Vagina (tissue), 2 donors: ENCODE data around the gene ARHGAP19. TPM values are rescaled to one million over a fixed set of nuclear protein-coding genes. Genes with fewer than 3 reads are reported as not detected.

ENCODE experiments used
- DNase-seq, 2 donors: peaks; one replicate each; pipeline ENCODE4 v3.0.0-alpha.2; 2017; ENCODE audit errors: extremely low spot score in 2 of 2
- H3K27ac ChIP-seq: fragments of 200-600 bp; sonication (generic); one replicate; pipeline ENCODE4 v1.5.1; 2019
- H3K27me3 ChIP-seq: fragments of 200-600 bp; sonication (generic); one replicate; pipeline ENCODE4 v1.5.1; 2019
- H3K36me3 ChIP-seq, 2 donors: fragments of 200-600 bp; sonication (generic); one replicate each; pipeline ENCODE4 v1.5.1; 2017 to 2019
- H3K4me1 ChIP-seq: fragments of 200-600 bp; sonication (generic); one replicate; pipeline ENCODE4 v1.5.1; 2019
- H3K4me3 ChIP-seq, 2 donors: fragments of 200-600 bp; sonication (generic); 1 replicate in 1 of 2; 2 replicates in 1 of 2; pipeline ENCODE4 v1.5.1; 2016 to 2019
- H3K9me3 ChIP-seq: fragments of 200-600 bp; sonication (generic); one replicate; pipeline ENCODE4 v1.5.1; 2019
- CTCF ChIP-seq, 3 experiments: fragments of 450-650 bp in 2 of 3; fragments of 200-600 bp in 1 of 3; sonication (generic) in 1 of 3; IDR thresholded peaks; one replicate each; pipeline ENCODE4 v1.5.1; 2017 to 2019; ENCODE audit warnings: antibody characterized with exemption in 3 of 3, mild to moderate bottlenecking in 2 of 3, moderate library complexity in 2 of 3
- POLR2A ChIP-seq, 2 donors: fragments of 450-650 bp; IDR thresholded peaks; one replicate each; pipeline ENCODE4 v1.6.1; 2017; ENCODE audit warnings: antibody characterized with exemption in 2 of 2, mild to moderate bottlenecking in 2 of 2, moderate library complexity in 2 of 2
- POLR2AphosphoS5 ChIP-seq, 2 donors: sonication (generic); formaldehyde crosslinking; IDR thresholded peaks; one replicate each; pipeline ENCODE4 v1.9.0; 2017; ENCODE audit warnings: antibody characterized with exemption in 2 of 2, mild to moderate bottlenecking in 2 of 2, low read depth in 1 of 2; ENCODE audit not compliant: insufficient read depth in 1 of 2
- intact Hi-C: fragments of 100-400 bp; cut with DNase I; formaldehyde crosslinking; loops from one replicate; pipeline ENCODE4 v1.15.1; 2023
- total RNA-seq: library from RNA; depleted of rRNA; stranded (reverse); fragments of >200 nt; gene quantifications from one replicate; pipeline ENCODE4 v1.2.3, GENCODE V29; 2016

The ARHGAP19 gene
- total RNA-seq, 1 donor from 2014 or later = 3.9 TPM

- DNase-seq = no peak
- Histone ChIP-seq H3K27me3 (no peaks in the 10 kb centered on the region), H3K27ac (peak overlapping the region; percentile 97), H3K9me3 (no peaks in the 10 kb centered on the region), H3K4me3 (peak overlapping the region; percentile 63 to 93), H3K36me3 (no peaks in the 10 kb centered on the region), H3K4me1 (peaks cover 31% of the 10 kb centered on the region)
- TF ChIP-seq CTCF (IDR thresholded peaks at IDR 0.05) = no peak
- TF ChIP-seq POLR2A (IDR thresholded peaks at IDR 0.05) = no peak
- TF ChIP-seq POLR2AphosphoS5 (IDR thresholded peaks at IDR 0.05; ENCODE audit: insufficient read depth in 1 of 2, low read depth in 1 of 2) = no peak
- intact Hi-C loops = no loop called here
Measured at GRCh38 chr10:97321032-97321803, 28.8 kb upstream of the ARHGAP19 start.

DNA sequence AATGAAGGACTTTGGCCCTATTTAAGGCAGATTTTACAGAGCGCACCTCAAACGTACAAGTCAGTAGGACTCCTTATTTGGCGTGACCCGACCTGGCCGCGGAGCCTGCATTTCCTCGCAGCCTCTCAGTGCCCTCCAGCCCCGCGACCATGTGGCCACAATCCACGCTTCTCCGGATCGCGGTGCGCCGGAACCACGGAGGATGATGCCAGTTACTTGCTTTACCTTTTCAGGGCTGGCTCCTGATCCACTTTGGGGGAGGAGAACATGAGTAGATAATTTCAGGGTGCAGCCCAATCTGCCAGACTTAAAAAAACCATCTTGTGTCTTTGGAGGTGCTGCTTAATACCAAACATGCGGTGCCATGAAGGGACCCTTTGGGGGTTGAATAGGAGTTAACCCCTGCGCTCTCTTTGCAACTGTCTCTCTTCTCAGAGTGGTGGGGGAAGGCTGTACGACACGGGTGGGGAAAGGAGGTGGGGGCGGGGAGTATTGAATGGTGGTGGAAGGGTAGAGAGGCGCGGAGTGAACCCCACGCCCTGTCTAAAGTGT, 28.1 kb upstream of the ARHGAP19 start:
- H3K36me3 ChIP-seq = no peaks in the 10 kb centered on the region
- TF ChIP-seq POLR2A (IDR thresholded peaks at IDR 0.05) (no peak), POLR2AphosphoS5 (IDR thresholded peaks at IDR 0.05; ENCODE audit: insufficient read depth in 1 of 2, low read depth in 1 of 2) (no peak), CTCF (IDR thresholded peaks at IDR 0.05) (no peak)
- peak overlapping the region; percentile 63 to 93 for H3K4me3 ChIP-seq
- no peaks in the 10 kb centered on the region for H3K9me3 ChIP-seq
- DNase-seq = no peak
- peak overlapping the region; percentile 97 for H3K27ac ChIP-seq
- peaks cover 31% of the 10 kb centered on the region for H3K4me1 ChIP-seq
- no peaks in the 10 kb centered on the region for H3K27me3 ChIP-seq
- intact Hi-C loops = no loop called here

DNA sequence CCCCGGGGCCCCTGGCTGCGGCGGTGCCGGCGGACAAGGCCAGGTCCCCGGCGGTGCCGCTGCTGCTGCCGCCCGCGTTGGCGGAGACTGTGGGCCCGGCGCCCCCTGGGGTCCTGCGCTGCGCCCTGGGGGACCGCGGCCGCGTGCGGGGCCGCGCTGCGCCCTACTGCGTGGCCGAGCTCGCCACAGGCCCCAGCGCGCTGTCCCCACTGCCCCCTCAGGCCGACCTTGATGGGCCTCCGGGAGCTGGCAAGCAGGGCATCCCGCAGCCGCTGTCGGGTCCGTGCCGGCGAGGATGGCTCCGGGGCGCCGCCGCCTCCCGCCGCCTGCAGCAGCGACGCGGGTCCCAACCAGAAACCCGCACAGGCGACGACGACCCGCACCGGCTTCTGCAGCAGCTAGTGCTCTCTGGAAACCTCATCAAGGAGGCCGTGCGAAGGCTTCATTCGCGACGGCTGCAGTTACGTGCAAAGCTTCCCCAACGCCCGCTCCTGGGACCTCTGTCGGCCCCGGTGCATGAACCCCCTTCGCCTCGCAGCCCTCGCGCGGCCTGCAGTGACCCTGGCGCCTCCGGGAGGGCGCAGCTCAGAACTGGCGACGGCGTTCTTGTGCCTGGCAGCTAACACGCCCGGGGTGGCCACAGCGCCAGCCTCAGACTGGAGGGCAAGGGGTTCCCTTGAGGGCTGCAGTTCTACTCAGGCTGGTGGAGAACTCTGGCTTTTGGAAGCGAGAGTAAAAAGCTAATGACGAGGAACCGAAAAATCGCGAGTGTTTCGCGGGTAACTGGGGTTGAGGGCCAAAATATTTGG, 27.4 kb upstream of the ARHGAP19 start:
- TF ChIP-seq POLR2AphosphoS5 (IDR thresholded peaks at IDR 0.05; ENCODE audit: insufficient read depth in 1 of 2, low read depth in 1 of 2) (peak in 1 of 2 donors; percentile 38), POLR2A (IDR thresholded peaks at IDR 0.05) (no peak)
- intact Hi-C loops = no loop called here
- Histone ChIP-seq H3K4me3 (peak overlapping the region; percentile 63 to 93), H3K9me3 (no peaks in the 10 kb centered on the region), H3K36me3 (no peaks in the 10 kb centered on the region), H3K27me3 (no peaks in the 10 kb centered on the region), H3K27ac (peak overlapping the region; percentile 97), H3K4me1 (peaks cover 31% of the 10 kb centered on the region)
- DNase-seq = no peak

DNA sequence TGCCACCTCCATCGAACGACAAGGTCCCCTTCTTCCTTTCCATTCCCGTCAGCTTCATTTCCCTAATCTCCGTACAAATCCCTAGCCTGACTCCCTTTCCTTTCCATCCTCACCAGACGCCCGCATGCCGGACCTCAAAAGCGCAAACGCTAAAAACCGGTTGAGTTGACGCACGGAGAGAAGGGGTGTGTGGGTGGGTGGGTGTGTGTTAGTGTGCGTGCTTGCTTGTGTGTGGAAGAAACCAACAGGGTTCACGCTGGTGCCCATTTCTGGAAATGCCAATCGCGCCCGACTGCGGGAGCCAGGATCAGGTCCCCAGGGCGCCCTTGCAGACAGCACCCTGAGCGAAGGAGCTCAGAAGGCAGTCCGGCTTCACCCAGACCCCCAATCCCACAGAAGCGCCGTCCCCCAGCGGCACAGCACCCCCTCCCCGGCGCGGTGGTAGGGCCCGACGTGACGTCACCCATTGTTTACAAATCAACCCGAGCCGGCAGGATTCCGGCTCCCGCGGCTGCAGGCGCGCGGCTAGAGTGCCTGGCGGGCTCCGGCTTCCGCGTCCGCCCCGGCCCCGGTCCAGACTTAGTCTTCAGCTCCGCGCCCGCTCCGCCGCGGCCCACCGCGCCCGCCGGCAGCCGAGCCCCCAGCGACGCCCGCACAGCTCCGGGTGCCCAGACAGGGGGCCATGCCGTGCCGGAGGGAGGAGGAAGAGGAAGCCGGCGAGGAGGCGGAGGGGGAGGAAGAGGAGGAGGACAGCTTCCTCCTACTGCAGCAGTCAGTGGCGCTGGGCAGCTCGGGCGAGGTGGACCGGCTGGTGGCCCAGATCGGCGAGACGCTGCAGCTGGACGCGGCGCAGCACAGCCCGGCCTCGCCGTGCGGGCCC, 26.6 kb upstream of the ARHGAP19 start, which contains the start of gene FRAT1:
Gene FRAT1, plus strand, starts transcription at position 500 of the 880 bp plus-strand sequence. Its CDS starts 183 bp downstream, at position 683.
- no peaks in the 10 kb centered on the region for H3K36me3 ChIP-seq
- H3K9me3 ChIP-seq = no peaks in the 10 kb centered on the region
- TF ChIP-seq POLR2A (IDR thresholded peaks at IDR 0.05) (peak in 1 of 2 donors; percentile 63), POLR2AphosphoS5 (IDR thresholded peaks at IDR 0.05; ENCODE audit: insufficient read depth in 1 of 2, low read depth in 1 of 2) (peak; percentile 47 to 84), CTCF (IDR thresholded peaks at IDR 0.05) (no peak)
- H3K27ac ChIP-seq = peak within 1 kb of the TSS; percentile 97
- peaks cover 31% of the 10 kb centered on the region for H3K4me1 ChIP-seq
- DNase-seq = peak in 1 of 2 donors; percentile 94
- intact Hi-C loops = no loop called here
- no peaks in the 10 kb centered on the region for H3K27me3 ChIP-seq
- H3K4me3 ChIP-seq = peak within 1 kb of the TSS; percentile 63 to 93
